Fibroblast of peridontal ligament (primary cell): ENCODE measurements around the gene RUSF1.
A peak's percentile ranks its signal among the peaks of the same experiment; 100 is the strongest.
"Not testable (repeated sequence)": the region's sequence is repeated elsewhere in the genome, so short reads cannot be mapped to it uniquely, and the experiment has no call there.

ENCODE experiments used
- DNase-seq: peaks from one replicate; pipeline ENCODE4 v3.0.0-alpha.2; 2010; ENCODE audit errors: extremely low read depth

RUSF1 gene

DNA sequence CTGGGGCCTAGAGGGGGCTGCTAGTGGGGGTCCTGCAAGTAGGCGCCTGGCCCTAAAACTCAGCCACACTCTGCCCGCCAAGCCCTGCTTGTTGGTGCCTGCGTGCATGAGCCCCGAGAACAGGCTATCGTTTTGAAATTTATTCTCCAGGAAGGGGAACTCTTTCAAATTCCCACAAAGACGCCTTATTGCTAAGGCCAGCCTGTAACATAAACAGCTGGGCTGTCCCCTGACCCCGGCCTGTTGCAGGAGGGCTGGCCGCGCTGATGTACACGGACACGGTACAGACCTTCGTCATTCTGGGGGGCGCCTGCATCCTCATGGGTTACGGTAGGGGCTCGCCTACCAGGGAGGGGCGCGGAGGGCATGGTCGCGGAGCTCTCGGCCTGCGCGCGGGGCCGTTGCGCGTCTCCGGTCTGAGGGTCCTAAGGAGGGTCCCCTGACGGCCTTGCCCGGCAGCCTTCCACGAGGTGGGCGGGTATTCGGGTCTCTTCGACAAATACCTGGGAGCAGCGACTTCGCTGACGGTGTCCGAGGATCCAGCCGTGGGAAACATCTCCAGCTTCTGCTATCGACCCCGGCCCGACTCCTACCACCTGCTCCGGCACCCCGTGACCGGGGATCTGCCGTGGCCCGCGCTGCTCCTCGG is 21.0 kb downstream of the RUSF1 start:
- no peak for DNase-seq

DNA sequence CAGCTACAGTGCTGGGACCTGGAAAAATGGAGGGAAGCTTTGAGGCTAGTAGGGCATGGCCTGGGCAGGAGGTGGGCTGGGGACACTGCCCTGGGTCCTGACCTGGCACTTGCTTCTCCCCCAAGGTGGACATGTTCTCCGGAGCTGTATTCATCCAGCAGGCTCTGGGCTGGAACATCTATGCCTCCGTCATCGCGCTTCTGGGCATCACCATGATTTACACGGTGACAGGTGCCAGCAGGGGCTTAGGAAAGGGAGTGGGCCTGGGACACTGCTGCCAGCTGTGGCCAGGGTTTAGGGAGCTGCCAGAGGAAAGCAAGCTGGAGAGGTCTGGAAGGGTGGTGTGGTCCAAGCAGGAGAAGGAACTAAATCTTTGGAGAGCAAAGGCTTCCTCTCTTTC is 22.1 kb downstream of the RUSF1 start:
- no peak for DNase-seq

DNA sequence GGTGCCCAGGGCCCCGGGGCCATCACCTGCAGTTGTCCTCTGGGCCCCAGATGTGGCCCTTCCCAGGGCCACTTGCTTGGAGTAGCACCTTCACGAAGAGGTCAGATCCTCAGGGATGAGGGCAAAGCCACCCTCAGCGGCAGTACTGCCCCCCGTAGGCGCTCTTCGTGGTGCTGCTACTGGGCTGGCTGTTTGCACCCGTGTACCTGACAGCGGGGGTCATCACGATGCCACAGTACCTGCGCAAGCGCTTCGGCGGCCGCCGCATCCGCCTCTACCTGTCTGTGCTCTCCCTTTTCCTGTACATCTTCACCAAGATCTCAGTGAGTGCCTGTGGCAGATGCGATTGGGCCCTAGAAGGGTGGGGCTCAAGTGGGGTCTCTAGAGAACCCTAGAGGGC is 22.6 kb downstream of the RUSF1 start:
- DNase-seq = no peak

DNA sequence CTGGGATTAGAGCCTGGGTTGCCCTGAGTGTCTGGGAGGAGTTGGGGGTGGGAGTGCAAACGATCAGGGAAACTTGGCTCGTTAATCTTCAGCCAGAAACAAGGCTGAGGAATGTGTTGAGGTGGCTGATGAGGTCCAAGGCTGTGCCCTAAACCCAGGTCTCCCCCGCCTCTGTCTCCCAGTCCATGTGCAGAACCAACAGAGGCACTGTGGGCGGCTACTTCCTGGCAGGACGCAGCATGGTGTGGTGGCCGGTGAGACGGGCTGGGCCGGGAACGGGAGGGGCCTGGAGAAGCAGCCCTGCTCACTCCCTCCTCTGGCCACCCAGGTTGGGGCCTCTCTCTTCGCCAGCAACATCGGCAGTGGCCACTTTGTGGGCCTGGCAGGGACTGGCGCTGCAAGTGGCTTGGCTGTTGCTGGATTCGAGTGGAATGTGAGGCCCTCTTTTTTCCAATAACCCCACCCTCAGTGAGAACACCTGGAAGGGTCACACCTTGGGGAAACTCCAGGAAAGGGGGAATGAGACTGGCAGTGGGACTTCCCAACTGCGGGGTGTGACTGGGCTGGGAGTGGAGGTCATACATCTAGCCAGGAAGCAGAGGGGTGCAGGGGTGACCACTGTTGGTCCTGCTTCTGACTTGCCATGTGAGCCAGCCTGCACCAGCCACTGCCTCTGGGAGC is 23.6 kb downstream of the RUSF1 start:
- no peak for DNase-seq

DNA sequence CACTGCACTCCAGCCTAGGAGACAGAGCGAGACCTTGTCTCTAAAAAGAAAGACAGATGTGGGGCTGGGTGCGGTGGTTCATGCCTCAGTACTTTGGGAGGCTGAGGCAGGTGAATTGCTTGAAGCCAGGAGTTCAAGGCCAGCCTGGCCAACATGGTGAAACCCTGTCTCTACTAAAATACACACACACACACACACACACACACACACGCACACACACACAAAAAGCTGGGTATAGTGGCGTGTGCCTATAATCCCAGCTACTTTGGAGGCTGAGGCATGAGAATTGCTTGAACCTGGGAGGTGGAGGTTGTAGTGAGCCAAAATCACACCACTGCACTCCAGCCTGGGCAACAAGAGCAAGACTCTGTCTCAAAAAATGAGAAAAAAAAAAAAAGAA is 24.1 kb downstream of the RUSF1 start:
- DNase-seq = not testable (repeated sequence)

DNA sequence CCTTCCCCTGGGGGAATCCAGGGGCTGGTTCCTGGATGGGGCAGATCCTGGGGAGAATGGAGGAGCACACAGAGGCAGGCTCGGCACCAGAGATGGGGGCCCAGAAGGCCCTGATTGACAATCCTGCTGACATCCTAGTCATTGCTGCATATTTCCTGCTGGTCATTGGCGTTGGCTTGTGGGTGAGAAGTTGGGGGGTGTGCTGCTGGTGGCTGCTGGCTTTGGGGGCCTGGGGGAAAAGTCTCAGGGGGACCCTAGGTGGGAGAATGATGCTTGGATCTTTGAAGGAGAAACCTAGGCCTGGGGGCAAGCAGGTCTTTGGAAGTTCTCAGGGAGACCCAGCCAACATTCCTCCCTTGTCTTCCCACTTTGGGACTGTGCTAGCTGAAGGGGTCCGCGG is 25.1 kb downstream of the RUSF1 start, which contains the start of gene SLC5A2:
TSS of gene SLC5A2 (plus strand) at position 43 of the 400 bp plus-strand sequence. CDS start at position 57, 14 bp downstream.
- DNase-seq = no peak

DNA sequence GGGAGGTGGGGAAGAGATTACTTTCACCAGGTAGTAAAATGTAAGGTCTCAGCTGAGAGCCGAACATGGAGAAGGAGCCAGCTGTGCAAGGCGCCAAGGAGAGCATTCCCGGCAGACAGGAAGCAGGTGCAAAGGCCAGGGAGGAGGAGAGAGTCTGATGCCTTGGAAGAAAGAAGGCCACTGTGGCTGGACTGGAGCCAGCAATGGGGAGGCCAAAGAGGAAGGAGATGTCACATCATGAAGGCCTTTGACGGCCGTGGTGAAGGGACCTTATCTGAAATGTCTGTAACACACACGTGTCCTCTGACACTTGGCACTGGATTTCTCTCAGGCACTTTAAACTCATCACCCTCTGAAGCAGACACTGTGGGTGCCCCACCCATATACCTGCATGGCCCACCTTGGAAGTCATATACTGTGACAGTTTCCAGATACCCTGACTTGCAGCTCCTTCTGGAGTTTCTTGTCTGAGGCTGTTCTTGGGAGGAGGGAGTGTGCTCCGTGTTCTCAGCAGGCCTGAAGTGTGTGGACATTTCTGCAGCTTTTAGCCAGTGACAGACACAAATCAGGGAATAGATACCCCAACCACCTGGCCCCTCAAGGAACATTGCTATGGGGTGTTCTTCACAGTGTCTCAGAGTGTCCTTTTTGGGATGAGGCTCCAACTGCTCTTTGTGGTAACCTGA is 27.2 kb downstream of the RUSF1 start:
- no peak for DNase-seq

DNA sequence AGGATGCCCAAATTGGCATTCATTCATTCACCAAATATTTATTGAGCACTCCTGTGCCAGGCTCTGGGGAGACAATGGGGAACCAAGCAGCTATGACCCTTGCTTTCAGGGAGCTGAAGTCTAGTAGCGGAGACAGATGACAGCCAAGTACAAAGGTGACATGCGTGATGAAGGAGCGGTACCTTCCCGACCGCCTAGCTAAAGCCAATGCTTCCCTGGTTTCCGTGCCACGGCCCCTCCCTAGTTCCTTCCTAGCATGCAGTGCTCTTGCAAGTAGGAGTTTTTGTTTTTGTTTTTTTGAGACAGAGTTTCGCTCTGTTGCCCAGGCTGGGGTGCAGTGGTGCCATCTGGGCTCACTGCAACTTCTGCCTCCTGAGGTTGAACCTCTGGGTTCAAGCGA is 28.4 kb downstream of the RUSF1 start:
- no peak for DNase-seq

DNA sequence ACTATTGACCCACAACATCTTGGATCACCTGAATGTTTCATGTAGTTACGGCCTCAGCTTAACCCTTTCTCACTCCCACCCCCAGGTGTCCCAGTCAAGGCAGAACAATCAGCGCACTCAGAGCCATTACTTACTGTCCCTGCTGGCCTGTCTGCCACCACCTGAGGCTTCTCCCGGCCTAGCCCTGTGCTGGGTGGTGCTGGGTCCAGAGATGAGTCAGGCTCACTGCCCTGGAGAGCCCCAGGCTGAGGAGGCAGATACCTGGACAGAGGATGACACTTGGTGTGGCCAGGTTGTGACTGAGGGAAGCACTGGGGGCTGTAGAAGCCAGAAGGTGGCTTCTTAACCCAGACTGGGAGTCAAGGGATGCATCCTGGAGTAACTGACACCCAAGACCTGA is 29.2 kb downstream of the RUSF1 start:
- DNase-seq = no peak

DNA sequence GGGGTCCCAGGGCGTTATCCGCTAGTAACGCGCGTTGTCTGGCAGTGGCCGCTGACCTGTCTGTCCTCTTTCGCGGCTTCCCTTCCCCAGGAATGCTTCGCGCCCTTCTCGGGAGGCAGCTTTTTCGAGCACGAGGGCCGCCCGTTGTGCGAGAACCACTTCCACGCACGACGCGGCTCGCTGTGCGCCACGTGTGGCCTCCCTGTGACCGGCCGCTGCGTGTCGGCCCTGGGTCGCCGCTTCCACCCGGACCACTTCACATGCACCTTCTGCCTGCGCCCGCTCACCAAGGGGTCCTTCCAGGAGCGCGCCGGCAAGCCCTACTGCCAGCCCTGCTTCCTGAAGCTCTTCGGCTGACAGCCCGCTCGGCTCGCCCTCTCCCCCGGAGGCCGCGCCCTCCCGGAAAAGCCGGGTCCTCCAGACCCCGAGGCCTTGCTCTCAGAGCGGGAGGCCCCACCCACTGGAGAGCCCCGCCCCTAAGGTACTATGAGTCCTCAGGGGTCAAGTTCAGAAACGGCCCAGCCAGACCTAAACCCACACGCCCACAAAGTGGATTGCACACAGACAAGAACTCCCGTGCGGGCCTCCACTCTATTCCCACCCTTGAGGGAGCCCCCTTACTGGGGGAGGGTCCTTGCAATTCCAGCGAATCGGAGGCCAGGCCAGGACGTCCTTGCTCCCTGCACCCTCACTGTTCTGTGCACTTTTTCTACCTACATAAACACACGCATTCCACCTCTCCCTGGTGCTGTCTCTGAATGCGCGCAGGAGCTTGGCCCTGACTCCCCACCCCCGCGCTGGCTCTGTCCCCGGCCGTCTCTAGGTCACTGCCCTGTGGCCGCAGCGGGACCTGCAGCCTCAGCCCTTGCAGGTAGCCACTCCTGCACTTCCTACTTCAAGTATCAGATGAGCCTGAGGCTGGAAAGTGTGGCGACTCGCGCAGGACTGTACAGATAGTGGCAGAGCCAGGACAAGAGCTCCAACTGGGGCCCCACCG is 30.7 kb downstream of the RUSF1 start:
- DNase-seq = no peak

DNA sequence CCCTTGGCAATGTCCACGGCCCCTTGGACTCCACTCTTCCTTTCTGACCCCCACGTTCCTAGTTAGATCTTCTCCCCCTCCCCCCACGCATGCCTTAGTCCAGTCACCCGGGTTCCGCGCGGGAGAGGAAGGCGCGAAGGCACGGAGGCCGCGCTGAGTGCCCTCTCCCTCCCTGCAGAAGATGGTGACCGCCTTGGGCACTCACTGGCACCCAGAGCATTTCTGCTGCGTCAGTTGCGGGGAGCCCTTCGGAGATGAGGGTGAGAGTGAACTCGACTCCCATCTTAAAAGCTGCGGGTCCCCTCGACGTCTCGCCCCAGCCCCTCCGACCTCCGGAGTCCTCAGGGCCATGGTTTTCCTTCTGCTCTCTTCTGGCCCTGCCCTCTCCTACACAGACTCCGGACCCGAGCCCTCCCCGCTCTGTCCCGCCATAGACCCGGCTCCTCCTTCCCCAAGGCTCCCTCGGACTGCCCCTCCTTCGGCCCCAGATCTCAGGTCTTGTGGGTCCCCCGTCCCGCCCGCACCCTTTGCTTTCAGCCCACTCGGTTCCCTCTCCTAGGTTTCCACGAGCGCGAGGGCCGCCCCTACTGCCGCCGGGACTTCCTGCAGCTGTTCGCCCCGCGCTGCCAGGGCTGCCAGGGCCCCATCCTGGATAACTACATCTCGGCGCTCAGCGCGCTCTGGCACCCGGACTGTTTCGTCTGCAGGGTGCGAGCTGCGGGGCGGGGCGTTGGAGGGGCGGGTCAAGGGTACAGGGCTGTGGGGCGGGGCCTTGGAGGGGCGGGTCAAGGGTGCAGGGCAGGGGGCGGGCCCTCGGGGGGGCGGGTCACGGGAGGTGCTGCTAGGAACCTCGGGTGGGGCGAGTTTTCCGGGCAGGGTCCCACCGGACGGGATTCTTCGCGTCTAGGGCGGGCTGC is 31.6 kb downstream of the RUSF1 start:
- no peak for DNase-seq

DNA sequence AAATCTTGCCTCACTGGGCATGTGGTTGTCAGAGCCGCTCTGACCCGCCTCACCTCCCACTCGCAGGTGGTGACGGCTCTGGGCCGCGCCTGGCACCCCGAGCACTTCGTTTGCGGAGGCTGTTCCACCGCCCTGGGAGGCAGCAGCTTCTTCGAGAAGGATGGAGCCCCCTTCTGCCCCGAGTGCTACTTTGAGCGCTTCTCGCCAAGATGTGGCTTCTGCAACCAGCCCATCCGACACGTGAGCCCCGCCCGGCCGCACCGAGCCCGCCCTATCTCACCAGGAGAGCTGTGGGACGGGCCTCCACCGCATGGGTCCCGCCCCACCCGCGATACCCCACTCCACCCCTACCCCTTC is 32.3 kb downstream of the RUSF1 start:
- no peak for DNase-seq

DNA sequence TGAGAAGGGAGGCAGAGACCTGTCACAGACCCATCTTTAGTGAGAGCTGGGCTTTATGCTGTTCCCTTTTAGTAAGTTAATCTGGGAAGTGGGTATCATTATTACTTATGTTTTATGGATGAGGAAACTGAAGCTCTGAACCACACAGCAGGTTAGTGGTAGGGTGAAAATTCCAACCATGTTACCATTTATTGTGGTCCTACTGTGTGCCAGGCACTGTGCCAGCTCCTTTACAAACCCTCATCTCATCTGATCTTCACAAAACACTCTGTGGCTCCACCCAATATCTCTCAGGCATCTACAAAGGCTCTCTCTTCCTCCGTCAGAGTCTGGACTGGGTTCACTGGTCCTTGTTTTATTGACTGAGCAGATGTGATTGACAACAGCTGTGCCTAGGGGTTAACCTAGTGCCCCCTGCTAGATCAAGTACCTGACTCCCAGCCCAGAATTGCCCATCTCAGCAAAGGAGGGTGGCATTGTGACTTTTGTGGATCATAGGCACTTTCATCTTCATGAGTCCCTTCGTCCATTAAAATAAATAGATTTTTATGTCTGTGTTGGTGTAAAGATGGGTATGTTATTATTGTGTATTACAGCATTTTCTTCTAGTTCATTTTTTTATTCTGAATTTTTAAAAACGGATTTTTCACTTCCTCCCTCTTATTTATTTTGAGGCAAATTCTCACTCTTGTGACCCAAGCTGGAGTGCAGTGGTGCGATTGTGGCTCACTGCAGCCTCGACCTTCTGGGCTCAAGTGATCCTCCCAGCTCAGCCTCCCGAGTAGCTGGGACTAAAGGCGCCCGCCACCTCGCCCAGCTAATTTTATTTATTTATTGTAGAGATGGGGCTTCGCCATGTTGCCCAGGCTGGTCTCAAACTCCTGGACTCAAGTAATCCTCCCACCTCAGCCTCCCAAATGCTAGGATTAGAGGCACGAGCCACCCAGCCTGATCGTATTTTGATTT is 33.1 kb downstream of the RUSF1 start:
- no peak for DNase-seq

DNA sequence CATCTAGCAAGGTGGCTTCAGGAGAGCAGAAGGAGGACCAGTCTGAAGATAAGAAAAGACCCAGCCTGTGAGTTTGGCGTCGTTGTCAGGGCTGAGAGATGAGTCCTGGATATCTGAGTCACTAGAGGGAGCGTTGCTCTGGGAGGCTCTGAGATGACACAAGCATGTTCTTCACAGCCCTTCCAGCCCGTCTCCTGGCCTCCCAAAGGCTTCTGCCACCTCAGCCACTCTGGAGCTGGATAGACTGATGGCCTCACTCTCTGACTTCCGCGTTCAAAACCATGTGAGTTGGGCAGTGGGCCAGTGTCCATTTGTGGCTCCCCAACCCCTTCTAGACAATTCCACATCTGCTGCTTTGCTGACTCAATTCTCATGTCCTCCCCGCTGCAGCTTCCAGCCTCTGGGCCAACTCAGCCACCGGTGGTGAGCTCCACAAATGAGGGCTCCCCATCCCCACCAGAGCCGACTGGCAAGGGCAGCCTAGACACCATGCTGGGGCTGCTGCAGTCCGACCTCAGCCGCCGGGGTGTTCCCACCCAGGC is 33.9 kb downstream of the RUSF1 start:
- peak; percentile 75 for DNase-seq

DNA sequence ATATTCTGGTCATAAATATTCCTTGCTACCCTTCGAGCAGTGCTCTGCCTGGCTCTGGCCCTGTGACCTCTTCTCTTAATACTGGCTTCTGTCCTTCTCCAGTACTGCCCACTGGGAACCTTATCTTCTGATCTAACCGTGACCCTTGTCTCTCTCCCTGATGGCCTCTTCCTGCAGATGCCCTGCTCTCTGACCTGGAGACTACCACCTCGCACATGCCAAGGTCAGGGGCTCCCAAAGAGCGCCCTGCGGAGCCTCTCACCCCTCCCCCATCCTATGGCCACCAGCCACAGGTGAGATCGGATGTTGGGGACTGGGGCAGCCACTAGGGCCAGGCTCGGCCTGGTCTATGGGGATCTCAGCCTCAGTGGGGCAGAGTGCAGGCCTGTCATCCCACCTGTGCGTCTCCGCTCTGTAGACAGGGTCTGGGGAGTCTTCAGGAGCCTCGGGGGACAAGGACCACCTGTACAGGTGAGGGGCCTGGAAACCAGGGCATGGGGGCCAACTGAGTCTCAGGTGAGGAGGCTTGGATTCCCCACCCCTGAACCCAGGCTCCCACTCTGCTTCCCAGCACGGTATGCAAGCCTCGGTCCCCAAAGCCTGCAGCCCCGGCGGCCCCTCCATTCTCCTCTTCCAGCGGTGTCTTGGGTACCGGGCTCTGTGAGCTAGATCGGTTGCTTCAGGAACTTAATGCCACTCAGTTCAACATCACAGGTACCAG is 34.8 kb downstream of the RUSF1 start:
- no peak for DNase-seq

DNA sequence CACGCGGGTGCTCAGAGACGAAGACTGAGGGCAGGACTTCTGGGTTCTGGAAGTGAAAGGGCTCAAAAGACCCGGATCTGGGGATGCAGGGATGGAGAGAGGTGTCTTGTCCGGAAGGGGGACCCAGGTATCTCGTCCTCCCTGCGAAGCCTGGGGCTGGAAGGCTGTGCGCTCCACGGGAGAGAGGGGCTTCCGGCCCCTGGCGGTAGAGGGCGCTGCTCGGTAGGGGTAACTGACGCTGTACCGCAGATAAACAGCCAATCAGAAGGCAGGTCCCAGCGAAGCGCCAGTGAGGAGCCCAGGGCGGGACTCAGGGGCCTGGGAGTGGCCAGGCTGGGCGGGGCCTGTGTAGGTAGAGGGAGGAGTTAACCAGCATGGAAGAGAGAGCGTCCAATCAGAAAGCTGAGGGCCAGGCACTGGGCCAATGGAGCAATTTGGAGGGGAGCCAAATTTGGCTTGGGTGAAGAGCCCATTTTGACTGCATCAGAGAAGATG is 35.4 kb downstream of the RUSF1 start:
- DNase-seq = peak; percentile 87

DNA sequence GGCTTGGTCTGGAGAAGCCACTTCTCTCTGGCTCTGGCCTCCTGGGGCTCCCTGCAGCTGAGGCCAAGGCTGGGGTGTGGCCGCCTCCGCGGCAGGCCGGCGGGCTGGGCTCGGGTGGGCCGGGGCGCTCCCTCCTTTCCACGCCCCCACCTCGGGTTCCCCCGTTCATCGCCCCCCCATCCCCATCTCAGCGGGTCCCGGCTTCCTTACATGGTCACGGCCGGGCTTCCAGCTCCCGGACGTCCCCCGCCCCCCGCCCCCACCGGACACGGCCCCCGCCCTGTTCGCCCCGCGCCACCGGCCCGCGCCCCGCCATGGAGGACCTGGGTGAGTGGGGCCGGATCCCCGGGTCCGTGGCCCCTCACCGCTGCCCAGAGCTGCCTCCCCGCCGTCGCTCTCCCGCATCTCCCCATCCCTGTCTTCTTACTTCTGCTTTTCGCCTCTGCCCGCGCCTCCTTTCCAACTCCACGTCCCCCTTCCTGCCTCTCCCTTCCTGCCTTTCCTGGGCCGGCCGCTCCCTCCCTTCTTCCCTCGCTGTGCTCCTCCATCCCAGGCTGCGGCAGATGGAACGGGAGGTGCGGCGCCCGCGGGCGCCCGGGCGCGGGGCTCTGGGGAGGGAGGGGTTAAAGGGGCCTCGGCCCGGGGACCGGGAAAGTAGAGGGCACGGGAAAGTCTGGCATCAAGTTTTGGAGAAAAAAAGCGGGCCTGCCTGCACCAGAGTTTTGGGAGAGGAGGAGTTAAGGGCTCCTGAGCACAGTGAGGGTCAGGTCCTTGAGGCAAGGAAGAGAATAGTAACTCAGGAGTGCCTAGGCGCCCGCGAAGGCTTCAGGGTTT is 36.1 kb downstream of the RUSF1 start, which contains the start of gene TGFB1I1:
TSS of gene TGFB1I1 (plus strand) at position 278 of the 834 bp plus-strand sequence. CDS start at position 315, 37 bp downstream.
- DNase-seq = peak; percentile 74
